A549 treated with Mapracorat at 1 μM for 4 hours (cell line): ENCODE results near the gene FGFRL1. TPM values are rescaled to one million over a fixed set of nuclear protein-coding genes. Genes with fewer than 3 reads are reported as not detected.

Source experiments
- total RNA-seq: library from RNA; stranded (reverse); fragments of 200-300 nt; extraction: Qiagen RNA extraction; gene quantifications from 5 replicates; pipeline ENCODE4 v1.2.3, GENCODE V29; 2022

Gene FGFRL1, protein sequence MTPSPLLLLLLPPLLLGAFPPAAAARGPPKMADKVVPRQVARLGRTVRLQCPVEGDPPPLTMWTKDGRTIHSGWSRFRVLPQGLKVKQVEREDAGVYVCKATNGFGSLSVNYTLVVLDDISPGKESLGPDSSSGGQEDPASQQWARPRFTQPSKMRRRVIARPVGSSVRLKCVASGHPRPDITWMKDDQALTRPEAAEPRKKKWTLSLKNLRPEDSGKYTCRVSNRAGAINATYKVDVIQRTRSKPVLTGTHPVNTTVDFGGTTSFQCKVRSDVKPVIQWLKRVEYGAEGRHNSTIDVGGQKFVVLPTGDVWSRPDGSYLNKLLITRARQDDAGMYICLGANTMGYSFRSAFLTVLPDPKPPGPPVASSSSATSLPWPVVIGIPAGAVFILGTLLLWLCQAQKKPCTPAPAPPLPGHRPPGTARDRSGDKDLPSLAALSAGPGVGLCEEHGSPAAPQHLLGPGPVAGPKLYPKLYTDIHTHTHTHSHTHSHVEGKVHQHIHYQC
- 13.2 to 22.9 TPM (median 18.8 TPM) in 5 replicates for total RNA-seq

DNA sequence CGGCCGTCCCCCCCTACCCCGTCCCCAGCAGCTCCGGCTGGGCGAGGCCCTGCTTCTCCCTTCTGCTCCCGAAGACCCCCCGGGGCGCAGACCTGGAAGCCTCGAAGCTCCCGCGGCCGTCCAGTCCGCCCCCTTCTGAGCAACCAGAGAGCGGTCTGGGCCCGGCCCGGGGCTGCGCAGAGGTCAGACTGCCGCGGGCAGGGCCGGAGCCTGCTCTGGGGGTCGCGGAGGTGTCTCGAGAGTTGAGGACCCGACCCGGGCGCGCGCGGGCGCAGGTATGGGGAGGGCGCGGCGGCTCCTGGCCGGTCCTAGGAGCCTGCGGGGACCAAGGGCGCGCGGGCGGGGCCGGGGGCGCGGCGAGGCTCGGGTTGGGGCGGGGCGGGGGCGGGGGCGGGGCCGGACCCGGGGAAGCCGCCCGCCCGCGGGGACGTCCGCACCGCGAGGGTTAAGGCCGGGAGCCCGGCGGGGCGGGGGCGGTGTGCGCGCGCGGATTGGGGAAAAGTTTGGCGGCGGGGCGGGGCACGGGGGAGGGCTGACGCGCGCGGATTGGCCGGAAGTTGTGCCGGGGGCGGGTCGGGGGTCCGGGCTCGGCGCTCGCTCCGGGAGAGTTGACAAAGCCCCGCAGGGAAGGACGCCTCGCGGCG, at the start of gene FGFRL1:
TSS of gene FGFRL1 (plus strand) at position 605 of the 644 bp plus-strand sequence. CDS start 860 bp downstream, outside the sequence.

DNA sequence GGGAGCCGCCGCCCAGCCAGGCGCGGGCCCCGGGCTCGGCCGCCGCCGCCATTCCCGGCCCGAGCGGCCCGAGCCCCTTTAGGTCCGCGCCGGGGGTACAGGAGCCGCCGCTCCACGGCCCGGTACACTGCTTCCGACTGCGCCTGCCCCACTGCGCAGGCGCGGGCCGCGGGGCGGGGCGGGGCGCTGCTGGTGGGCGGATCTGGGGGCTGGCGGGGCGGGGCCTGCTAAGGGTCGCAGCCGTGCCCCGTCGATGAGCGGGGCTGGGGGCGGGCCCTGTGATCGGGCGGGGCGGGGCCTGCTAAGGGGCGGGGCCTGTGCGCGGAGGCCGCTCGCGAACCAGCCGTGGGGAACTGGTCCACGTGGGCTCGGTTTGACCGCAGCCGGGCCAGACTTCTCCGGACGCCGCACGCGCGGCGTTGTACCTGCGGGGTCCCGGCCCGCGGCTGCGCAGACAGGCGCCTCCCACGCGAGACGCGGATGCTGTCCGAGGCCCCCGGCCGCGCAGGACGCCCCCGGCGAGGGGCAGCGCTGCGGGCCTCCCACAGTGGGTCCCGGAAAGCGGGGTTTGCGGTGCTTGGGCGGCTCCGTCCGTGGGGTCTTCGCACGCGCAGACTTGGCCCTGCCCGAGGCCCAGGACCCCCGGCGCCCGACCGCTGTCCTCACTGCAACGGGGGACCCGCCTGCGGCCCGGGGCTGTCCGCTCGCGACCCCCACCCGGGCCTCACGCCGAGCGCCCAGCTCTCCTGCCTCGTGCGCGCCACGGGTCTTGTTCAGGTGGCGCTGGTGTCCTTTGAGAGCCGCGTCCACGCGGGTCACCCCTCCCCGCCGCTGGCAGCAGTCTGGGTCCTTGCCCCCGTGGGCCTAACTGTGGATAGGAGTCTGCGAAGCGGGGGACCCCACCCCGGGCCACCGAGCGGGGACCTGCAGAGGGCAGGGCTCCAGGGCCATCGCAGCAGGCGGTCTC, 37.7 kb upstream of the FGFRL1 start, which contains the start of gene DGKQ:
TSS of gene DGKQ (minus strand) at position 139 of the 967 bp plus-strand sequence. CDS start at position 52, 87 bp downstream.

DNA sequence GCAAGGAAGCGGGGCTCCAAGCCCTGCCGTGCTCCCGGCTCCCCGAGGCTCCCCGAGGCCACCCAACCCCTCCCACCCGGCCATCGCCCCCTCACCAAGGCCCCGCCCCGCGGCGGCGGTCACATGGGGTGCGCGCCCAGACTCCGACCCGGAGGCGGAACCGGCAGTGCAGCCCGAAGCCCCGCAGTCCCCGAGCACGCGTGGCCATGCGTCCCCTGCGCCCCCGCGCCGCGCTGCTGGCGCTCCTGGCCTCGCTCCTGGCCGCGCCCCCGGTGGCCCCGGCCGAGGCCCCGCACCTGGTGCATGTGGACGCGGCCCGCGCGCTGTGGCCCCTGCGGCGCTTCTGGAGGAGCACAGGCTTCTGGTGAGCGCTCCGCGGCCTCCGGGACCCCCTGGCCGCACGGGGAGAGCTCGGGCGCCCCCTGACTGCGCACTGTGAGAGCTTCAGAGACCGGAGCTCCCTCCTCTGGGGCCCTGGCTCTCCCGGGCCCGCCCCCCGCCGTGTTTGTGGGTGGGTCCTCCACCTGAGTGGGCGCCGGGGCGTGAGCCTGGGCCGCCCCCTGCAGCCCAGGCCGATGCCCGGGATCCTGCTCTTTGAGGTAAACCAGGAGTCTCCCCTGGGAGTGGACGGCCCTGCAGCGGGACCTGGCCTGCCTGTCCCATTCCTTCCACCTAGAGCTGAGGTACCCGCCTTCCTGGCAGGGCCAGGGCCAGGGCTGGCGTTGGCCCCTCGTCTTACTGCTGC, 24.4 kb upstream of the FGFRL1 start, which contains the start of gene IDUA:
TSS of gene IDUA (plus strand) at position 166 of the 745 bp plus-strand sequence. CDS start at position 207, 41 bp downstream.

DNA sequence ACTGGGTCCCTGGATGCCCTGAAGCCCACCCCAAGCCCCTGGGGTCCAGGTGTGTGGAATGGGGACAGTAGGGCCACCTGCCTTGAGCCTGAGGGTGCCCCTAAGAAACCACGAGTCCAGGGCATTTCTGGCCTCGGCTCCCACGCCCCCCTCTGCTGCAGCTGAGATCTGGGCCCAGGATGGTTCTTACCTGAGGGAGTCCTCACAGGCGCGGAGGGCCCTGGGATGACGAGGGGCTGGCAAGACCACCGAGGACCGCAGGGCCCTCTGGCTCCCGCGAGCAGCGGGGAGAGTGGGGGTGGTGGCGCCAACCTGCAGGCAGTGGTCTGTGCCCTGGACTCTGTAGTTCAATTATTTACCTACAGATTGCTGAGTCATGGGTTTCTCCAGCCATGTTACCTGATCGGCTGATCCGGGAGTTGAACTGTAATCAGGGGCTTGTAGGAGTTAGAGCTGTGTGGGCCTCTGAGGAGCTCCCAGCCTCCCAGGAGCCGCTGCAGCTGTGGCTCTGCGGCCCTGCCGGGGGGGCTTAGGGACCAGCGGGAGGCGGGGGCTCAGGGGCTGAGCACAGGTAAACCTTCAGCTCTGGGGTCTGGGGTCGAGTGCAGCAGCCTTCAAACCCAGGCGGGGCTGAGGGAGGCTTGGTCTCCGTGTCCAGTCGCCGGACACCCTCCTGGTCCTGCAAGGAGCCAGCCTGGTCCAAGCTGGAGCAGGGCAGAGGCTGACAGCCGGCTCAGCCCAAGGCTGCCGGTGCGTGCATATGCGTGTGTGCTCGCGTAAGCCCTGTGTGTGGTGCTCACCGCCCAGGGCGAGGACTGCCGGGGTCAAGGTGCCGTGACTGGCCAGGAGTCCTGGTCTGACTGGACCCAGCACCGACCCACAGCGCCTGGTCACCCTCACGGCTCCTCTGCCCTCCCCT, 18.1 kb upstream of the FGFRL1 start, which contains the start of gene SLC26A1:
TSS of gene SLC26A1 (minus strand) at position 294 of the 919 bp plus-strand sequence. CDS start 1,701 bp downstream, outside the sequence.

Other genes starting within 250 kb of the FGFRL1 start
- 0.28 to 0.79 TPM (median 0.64 TPM) in 5 replicates for gene CPLX1, start 185.5 kb upstream of the FGFRL1 start, total RNA-seq
- 30.3 to 54.2 TPM (median 51.0 TPM) in 5 replicates for gene GAK, start 79.3 kb upstream of the FGFRL1 start, total RNA-seq
- 6.0 to 9.8 TPM (median 9.0 TPM) in 5 replicates for gene TMEM175, start 79.2 kb upstream of the FGFRL1 start, total RNA-seq
- 4.2 to 9.0 TPM (median 8.1 TPM) in 5 replicates for gene DGKQ, start 38.1 kb upstream of the FGFRL1 start, total RNA-seq
- gene IDUA, start 24.6 kb upstream of the FGFRL1 start, total RNA-seq, result 6.2 to 15.1 TPM (median 13.4 TPM) in 5 replicates
- 0.14 to 0.60 TPM (median 0.18 TPM) in 5 replicates for gene SLC26A1, start 18.2 kb upstream of the FGFRL1 start, total RNA-seq
- gene RNF212, start 101.9 kb downstream of the FGFRL1 start, total RNA-seq, result 1.6 to 2.6 TPM (median 2.2 TPM) in 5 replicates
- 0.41 to 0.60 TPM (median 0.53 TPM) in 5 replicates for gene SPON2, start 161.0 kb downstream of the FGFRL1 start, total RNA-seq
- gene CTBP1, start 237.5 kb downstream of the FGFRL1 start, total RNA-seq, result 66.5 to 92.5 TPM (median 85.7 TPM) in 5 replicates